ENCODE data around the gene UGT1A10. TPM values are rescaled to one million over a fixed set of nuclear protein-coding genes. Genes with fewer than 3 reads are reported as not detected.

The UGT1A10 gene
- total RNA-seq, 1 donor from 2014 or later: not detected

DNA sequence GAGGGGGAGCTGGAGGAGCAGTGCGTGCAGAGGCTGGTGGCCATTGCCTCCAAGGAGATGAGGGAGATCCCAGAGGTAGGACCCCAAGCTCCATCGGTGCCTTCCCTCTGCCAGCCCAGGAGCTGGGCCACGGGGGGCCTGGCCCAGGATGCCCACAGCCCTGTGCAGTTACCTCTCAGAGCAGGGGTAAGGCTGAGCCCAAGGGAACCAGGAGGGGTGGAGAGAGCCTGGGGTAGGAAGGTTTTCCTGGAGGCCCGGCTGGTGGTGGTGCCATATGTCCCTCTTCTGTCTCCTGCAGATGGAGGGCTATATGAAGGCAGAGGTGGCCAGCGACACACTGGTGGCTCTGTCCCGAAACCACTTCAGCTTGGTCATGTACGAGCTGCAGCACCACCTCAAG, 153.3 kb downstream of the UGT1A10 start:
- no peak overlapping the region for H3K4me3 Mint-ChIP-seq (ENCODE audit: low read depth)
- H3K9me3 Mint-ChIP-seq (ENCODE audit: low read depth): no peaks in the 10 kb centered on the region
- no peaks in the 10 kb centered on the region for H3K4me1 Mint-ChIP-seq (ENCODE audit: low read depth)
- peaks cover 11% of the 10 kb centered on the region for H3K27me3 Mint-ChIP-seq
- TF ChIP-seq, protein P1, sequence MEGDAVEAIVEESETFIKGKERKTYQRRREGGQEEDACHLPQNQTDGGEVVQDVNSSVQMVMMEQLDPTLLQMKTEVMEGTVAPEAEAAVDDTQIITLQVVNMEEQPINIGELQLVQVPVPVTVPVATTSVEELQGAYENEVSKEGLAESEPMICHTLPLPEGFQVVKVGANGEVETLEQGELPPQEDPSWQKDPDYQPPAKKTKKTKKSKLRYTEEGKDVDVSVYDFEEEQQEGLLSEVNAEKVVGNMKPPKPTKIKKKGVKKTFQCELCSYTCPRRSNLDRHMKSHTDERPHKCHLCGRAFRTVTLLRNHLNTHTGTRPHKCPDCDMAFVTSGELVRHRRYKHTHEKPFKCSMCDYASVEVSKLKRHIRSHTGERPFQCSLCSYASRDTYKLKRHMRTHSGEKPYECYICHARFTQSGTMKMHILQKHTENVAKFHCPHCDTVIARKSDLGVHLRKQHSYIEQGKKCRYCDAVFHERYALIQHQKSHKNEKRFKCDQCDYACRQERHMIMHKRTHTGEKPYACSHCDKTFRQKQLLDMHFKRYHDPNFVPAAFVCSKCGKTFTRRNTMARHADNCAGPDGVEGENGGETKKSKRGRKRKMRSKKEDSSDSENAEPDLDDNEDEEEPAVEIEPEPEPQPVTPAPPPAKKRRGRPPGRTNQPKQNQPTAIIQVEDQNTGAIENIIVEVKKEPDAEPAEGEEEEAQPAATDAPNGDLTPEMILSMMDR (IDR thresholded peaks at IDR 0.05; ENCODE audit: unreplicated experiment): no peak
- H3K36me3 Mint-ChIP-seq (ENCODE audit: insufficient read depth): no peaks in the 10 kb centered on the region
- no peak overlapping the region for H3K27ac Mint-ChIP-seq
- no peak for DNase-seq (ENCODE audit: low spot score, unreplicated experiment)

DNA sequence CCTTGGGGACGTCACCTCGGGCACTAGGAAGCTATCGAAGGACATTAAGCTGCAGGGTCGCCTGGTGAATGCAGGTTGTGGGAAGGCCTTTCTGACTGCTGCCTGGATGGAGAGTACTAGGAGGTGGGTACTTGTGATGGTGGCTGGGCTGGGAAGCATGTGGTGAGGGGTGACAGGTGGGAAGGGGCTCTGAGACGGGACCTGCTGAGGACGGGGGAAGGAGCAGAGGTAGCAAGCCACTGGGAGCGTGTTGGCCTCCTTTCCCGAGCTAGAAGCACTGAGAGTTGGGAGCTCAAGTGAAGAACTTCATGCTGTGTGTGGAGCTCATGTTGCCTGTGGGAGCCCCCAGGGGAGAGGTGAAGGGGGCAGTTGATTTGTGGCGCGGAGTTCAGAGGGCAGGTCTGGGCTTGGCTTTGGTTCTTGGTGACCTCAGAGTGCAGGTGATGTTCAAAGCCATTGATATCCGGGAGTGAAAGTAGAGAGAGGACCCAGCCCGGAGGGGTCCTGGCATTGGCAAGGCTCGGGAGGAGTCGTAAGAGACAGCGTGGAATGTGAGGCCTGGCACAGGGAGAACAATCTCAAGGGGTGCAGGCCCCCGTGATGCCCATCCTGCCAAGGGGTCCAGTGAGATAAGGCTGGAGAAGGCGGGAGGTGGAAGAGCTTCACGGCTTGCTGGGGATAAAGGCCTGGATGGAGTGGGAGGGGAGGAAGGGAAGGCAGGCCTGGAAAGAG, 155.1 kb downstream of the UGT1A10 start:
- Mint-ChIP-seq H3K27ac (no peak overlapping the region), H3K4me1 (ENCODE audit: low read depth) (no peaks in the 10 kb centered on the region), H3K36me3 (ENCODE audit: insufficient read depth) (no peaks in the 10 kb centered on the region), H3K4me3 (ENCODE audit: low read depth) (no peak overlapping the region), H3K27me3 (peaks cover 11% of the 10 kb centered on the region), H3K9me3 (ENCODE audit: low read depth) (no peaks in the 10 kb centered on the region)
- DNase-seq (ENCODE audit: low spot score, unreplicated experiment): no peak
- TF ChIP-seq, protein P1 (IDR thresholded peaks at IDR 0.05; ENCODE audit: unreplicated experiment): no peak

DNA sequence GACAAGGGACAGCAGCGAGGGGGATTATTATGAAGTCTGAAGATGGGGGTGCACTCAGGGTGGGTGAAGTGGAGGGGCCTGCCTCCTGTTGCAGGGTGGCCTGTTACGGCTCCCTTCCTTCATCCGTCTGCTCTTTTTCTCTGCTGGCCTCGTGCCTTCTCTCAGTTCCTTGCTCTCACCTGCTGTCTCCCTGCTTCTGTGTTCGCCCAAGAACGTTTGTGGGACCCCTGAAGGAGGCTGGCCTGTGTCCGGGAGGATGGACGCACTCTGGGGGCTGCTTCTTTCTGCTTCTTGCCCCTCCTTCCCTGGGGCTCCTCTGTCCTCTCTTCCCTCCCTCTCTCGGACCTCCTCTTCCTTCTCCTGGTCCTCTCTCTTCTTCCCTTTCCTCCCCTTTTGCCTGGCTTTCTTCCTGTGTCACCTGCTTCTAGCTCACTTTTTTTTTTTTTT, 155.7 kb downstream of the UGT1A10 start:
- no peak overlapping the region for H3K4me3 Mint-ChIP-seq (ENCODE audit: low read depth)

DNA sequence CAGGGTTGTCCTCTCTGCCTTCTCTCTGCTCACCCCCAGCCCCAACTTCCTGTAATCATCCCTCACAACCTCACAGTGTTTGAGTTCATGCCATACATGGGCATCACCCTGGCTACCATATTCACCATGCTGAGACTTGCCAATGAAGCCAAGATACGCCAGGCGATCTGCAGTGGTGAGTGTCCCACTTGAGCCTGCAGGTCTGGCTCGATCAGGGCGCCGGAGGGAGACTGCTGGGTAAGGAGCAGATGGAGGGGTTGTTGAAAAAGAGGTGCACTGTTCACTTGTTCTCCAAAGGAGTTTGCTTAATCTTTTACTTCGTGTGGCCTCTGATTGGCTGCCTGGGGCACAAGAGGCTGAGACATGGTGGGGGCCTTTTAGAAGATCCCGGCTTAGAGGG, 156.5 kb downstream of the UGT1A10 start:
- H3K27me3 Mint-ChIP-seq: peaks cover 11% of the 10 kb centered on the region
- no peak overlapping the region for H3K27ac Mint-ChIP-seq
- H3K4me3 Mint-ChIP-seq (ENCODE audit: low read depth): no peak overlapping the region
- no peaks in the 10 kb centered on the region for H3K4me1 Mint-ChIP-seq (ENCODE audit: low read depth)
- H3K36me3 Mint-ChIP-seq (ENCODE audit: insufficient read depth): no peaks in the 10 kb centered on the region
- DNase-seq (ENCODE audit: low spot score, unreplicated experiment): no peak
- H3K9me3 Mint-ChIP-seq (ENCODE audit: low read depth): no peaks in the 10 kb centered on the region
- TF ChIP-seq, protein P1 (IDR thresholded peaks at IDR 0.05; ENCODE audit: unreplicated experiment): no peak

More for the DNA sequence above, 155.7 kb downstream of the UGT1A10 start:
- no peaks in the 10 kb centered on the region for H3K4me1 Mint-ChIP-seq (ENCODE audit: low read depth)
- DNase-seq (ENCODE audit: low spot score, unreplicated experiment): no peak
- peaks cover 11% of the 10 kb centered on the region for H3K27me3 Mint-ChIP-seq
- no peaks in the 10 kb centered on the region for H3K36me3 Mint-ChIP-seq (ENCODE audit: insufficient read depth)
- no peaks in the 10 kb centered on the region for H3K9me3 Mint-ChIP-seq (ENCODE audit: low read depth)
- H3K27ac Mint-ChIP-seq: no peak overlapping the region
- TF ChIP-seq, protein P1 (IDR thresholded peaks at IDR 0.05; ENCODE audit: unreplicated experiment): no peak

DNA sequence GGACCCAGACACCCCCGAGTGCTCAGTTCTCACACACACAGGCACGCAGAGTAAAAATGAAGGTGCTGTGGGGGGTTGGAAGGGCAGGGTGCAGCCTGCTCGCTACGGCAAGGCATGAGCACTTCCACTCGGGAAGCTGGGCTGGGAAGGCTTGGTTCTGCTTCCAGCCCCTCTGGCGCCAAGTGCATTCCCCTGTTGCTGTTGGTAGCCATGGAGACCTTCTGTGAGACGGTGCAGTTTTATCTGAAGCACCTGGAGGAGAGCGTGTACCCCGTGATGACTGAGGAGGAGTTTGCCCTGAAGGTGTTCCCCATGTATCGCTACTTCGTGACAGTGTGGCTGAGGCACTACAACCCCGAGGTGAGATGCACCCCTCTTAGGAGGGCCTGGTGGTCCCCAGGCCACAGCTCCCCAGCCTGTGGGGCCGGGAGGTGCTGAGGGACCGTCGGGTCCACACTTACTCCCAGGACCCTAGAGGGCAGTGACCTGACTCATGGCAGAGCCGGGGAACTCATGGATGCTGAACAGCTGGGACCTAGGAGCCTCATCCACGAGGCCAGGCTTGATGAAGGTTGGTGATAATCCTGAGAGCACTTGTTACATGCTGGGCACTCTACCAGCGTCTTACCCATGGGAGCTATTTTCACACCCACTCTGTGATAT, 157.3 kb downstream of the UGT1A10 start:
- Mint-ChIP-seq H3K4me3 (ENCODE audit: low read depth) (no peak overlapping the region), H3K27ac (no peak overlapping the region), H3K4me1 (ENCODE audit: low read depth) (no peaks in the 10 kb centered on the region), H3K27me3 (peaks cover 11% of the 10 kb centered on the region), H3K9me3 (ENCODE audit: low read depth) (no peaks in the 10 kb centered on the region), H3K36me3 (ENCODE audit: insufficient read depth) (no peaks in the 10 kb centered on the region)
- TF ChIP-seq, protein P1 (IDR thresholded peaks at IDR 0.05; ENCODE audit: unreplicated experiment): no peak
- no peak for DNase-seq (ENCODE audit: low spot score, unreplicated experiment)
